Progenitor cell of endocrine pancreas (in vitro differentiated cells): ENCODE measurements around the gene SOCS7. TPM values are rescaled to one million over a fixed set of nuclear protein-coding genes. Genes with fewer than 3 reads are reported as not detected.

Experiments
- DNase-seq: peaks from one replicate; pipeline ENCODE4 v3.0.0; 2021; ENCODE audit warnings: low spot score; ENCODE audit not compliant: unreplicated experiment
- H3K27ac Mint-ChIP-seq: 2 replicates; pipeline ENCODE4 v1.8.0; 2021; ENCODE audit warnings: mild to moderate bottlenecking, moderate library complexity, mixed read lengths
- H3K27me3 Mint-ChIP-seq: 2 replicates; pipeline ENCODE4 v1.8.0; 2021; ENCODE audit warnings: mixed read lengths
- H3K36me3 Mint-ChIP-seq: 2 replicates; pipeline ENCODE4 v1.8.0; 2022; ENCODE audit warnings: mixed read lengths; ENCODE audit not compliant: insufficient read depth
- H3K4me1 Mint-ChIP-seq: 2 replicates; pipeline ENCODE4 v1.8.0; 2021; ENCODE audit warnings: low read depth, mixed read lengths
- H3K4me3 Mint-ChIP-seq: 2 replicates; pipeline ENCODE4 v1.8.0; 2021; ENCODE audit warnings: low read depth, mild to moderate bottlenecking, moderate library complexity, mixed read lengths
- H3K9me3 Mint-ChIP-seq: 2 replicates; pipeline ENCODE4 v1.8.0; 2021; ENCODE audit warnings: low read depth, mixed read lengths
- CTCF ChIP-seq: fragments of 200-600 bp; sonication (generic); IDR thresholded peaks from one replicate; pipeline ENCODE4 v1.5.0; 2021; ENCODE audit warnings: antibody characterized with exemption, mild to moderate bottlenecking; ENCODE audit not compliant: unreplicated experiment
- total RNA-seq: library from RNA; stranded (reverse); gene quantifications from 2 replicates; pipeline ENCODE4 v1.2.1, GENCODE V29; 2021

SOCS7 gene
- total RNA-seq, 1 donor from 2014 or later, result 31.6 TPM

DNA sequence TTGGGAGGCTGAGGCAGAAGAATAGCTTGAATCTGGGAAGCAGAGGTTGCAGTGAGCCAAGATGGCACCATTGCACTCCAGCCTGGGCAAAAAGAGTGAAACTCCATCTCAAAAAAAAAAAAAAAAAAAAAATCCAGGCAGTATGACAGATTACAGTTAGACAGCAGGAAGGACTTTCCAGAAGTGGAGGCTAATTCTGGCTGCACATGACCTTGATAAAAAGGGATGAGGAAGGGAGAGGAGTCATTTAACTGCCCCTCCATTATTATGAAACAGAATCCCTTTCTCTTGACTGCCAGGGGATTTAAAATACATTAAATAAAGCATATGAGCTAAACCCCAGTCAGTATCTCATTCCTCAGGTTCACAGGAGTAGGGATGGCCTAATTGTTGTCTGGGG, 74.8 kb downstream of the SOCS7 start:
- no peak for DNase-seq
- H3K27me3 Mint-ChIP-seq, result peaks cover 78% of the 10 kb centered on the region
- no peaks in the 10 kb centered on the region for H3K9me3 Mint-ChIP-seq
- H3K27ac Mint-ChIP-seq, result no peak overlapping the region
- peaks cover 6% of the 10 kb centered on the region for H3K4me1 Mint-ChIP-seq
- no peak for TF ChIP-seq CTCF
- no peaks in the 10 kb centered on the region for H3K36me3 Mint-ChIP-seq
- no peak overlapping the region for H3K4me3 Mint-ChIP-seq

- no peaks in the 10 kb centered on the region for H3K9me3 Mint-ChIP-seq
- peaks cover 6% of the 10 kb centered on the region for H3K4me1 Mint-ChIP-seq
- no peak for DNase-seq
- TF ChIP-seq CTCF, result no peak
- H3K4me3 Mint-ChIP-seq, result peak overlapping the region; percentile 67
- no peaks in the 10 kb centered on the region for H3K36me3 Mint-ChIP-seq
- H3K27ac Mint-ChIP-seq, result no peak overlapping the region
- peaks cover 76% of the 10 kb centered on the region for H3K27me3 Mint-ChIP-seq
These were observed 75.7 kb downstream of the SOCS7 start for GRCh38 chr17:38427160-38427949.

DNA sequence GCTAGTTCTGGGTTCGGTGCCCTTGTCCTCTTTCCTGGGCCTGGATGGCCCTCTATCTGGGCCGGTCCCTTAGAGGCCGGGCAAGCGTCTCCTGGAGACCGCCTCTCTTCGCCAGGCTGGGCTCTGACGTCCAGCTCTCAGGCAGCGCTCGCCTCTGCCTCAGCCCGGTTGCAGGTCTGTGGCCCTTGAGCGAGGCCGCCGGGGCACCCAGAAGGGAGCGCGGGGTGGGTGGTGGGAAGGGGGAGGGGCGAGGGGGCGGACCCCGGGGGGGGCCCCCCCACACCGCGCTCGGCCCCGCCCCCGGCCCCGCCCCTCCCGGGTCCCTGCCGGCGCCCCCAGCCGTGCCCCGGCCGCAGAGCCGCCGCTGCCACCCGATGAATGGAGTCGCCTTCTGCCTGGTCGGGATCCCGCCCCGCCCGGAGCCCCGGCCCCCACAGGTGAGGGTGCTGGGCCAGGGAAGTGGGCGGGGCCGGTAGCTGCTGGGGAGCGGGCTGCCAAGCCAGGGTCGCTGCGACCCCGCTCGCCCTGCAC, 76.5 kb downstream of the SOCS7 start, which contains the start of gene ARHGAP23:
TSS of gene ARHGAP23 (plus strand) at position 353 of the 531 bp plus-strand sequence. CDS start at position 375, 22 bp downstream.
- no peak for DNase-seq
- Mint-ChIP-seq H3K4me1 (peaks cover 6% of the 10 kb centered on the region), H3K36me3 (no peaks in the 10 kb centered on the region), H3K9me3 (no peaks in the 10 kb centered on the region), H3K27ac (no peak within 1 kb of the TSS), H3K4me3 (peak within 1 kb of the TSS; percentile 67), H3K27me3 (peaks cover 73% of the 10 kb centered on the region)
- no peak for TF ChIP-seq CTCF

DNA sequence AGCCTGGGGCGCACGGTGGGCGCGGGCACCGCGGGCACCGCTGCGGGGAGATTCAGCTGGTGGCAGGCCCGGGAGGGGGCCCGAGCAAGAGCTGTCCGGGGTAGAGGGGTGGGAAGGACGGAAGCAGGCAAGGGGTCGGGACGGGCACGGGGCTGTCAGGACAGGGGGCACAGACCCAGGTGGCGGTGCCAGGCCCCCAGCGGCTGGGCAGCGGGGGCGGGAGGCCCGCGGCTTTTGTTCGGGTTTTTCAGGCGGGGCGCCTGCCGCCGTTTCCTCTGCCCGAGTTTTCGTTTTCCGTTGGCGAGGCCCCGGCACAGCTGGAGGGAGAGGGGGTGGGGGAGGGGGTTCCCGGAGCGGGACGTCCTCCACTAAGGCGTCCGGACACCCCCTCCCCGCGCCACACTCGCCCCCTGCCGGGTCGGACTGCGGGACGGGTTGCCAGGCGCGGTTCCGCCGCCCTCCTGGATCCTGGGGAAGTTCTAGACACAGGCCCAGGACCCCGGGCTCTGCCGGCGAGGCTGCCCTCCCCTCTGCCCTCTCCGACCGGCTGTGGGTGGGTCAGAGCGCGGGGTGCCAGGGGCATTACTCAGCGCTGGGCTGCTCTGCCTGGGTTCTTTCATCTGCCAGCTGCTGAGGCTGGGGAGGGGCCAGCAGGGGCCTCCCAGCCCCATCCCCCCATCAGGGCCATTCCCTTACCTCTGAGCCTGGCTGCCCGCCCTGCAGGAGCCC, 77.2 kb downstream of the SOCS7 start:
- Mint-ChIP-seq H3K36me3 (no peaks in the 10 kb centered on the region), H3K4me3 (peak overlapping the region; percentile 57), H3K9me3 (no peaks in the 10 kb centered on the region), H3K27ac (no peak overlapping the region), H3K27me3 (peaks cover 71% of the 10 kb centered on the region), H3K4me1 (peaks cover 6% of the 10 kb centered on the region)
- no peak for TF ChIP-seq CTCF
- DNase-seq, result no peak

- H3K27ac Mint-ChIP-seq, result peak overlapping the region; percentile 23
- H3K36me3 Mint-ChIP-seq, result no peaks in the 10 kb centered on the region
- no peak for TF ChIP-seq CTCF
- peaks cover 6% of the 10 kb centered on the region for H3K4me1 Mint-ChIP-seq
- peaks cover 67% of the 10 kb centered on the region for H3K27me3 Mint-ChIP-seq
- H3K4me3 Mint-ChIP-seq, result peak overlapping the region; percentile 57
- no peaks in the 10 kb centered on the region for H3K9me3 Mint-ChIP-seq
- no peak for DNase-seq
These were observed 77.9 kb downstream of the SOCS7 start for GRCh38 chr17:38429476-38430100.
